Frontal cortex (tissue), 4 donors: ENCODE data around the gene PPP3CA. TPM values are rescaled to one million over a fixed set of nuclear protein-coding genes. Genes with fewer than 3 reads are reported as not detected.

ENCODE experiments used
- DNase-seq, 2 donors: peaks; one replicate each; pipeline ENCODE4 v3.0.0; 2012; ENCODE audit warnings: low spot score in 2 of 2
- FAIRE-seq: peaks from 2 replicates; lab custom pipeline; 2012; peaks lifted over from hg19 to GRCh38; lab: Jason Lieb, UNC
- total RNA-seq: library from RNA; depleted of rRNA; stranded (reverse); fragments of >200 nt; gene quantifications from one replicate; pipeline ENCODE4 v1.2.3, GENCODE V29; 2014
- donor health status: control.
- donor health status: control.
- donor health status: control.

PPP3CA gene
- total RNA-seq, 1 donor from 2014 or later, result 196 TPM

- DNase-seq (no peak), FAIRE-seq (no peak)
Measured at GRCh38 chr4:101334963-101335572, 12.3 kb downstream of the PPP3CA start.

- DNase-seq (no peak), FAIRE-seq (no peak)
Measured at GRCh38 chr4:101332424-101332823, 14.9 kb downstream of the PPP3CA start.

DNA sequence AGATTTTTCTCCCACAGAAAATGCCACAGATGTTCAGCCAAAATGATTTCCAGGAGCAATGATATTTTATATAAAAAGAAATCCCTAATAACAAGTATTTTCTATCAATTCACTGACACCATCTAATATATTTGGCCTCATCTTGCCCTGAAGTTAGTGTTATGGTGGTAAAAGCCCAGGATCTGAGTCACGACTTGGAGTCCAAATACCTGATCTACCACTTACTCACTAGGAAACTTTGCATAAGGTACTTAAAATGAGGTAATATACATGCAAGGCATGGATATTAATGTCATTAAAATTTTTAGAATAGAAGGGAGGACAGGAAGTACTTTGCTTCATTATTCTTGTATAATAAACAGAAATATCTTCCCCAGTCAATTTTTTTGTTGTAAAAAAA, 16.3 kb downstream of the PPP3CA start:
- FAIRE-seq, result no peak

DNA sequence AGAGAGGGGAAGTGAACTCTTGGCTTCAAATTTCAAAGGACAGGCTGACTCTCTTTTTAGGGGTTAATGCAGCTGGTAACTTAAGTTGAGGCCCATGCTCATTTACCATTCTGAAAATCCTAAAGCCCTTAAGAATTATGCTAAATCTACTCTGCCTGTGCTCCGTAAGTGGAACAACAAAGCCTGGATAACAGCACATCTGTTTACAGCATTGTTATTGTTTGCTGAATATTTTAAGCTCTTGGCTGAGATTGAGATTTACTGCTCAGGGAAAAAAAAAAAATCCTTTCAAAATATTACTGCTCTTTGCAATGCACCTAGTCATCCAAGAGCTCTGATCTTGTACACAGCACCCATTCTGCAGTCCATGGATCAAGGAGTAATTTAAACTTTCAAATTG, 17.7 kb downstream of the PPP3CA start:
- no peak for FAIRE-seq
- no peak for DNase-seq

More for the DNA sequence above, 16.3 kb downstream of the PPP3CA start:
- DNase-seq, result no peak

GRCh38 chr4:101328063-101328602, 19.2 kb downstream of the PPP3CA start:
- DNase-seq (no peak), FAIRE-seq (no peak)

DNA sequence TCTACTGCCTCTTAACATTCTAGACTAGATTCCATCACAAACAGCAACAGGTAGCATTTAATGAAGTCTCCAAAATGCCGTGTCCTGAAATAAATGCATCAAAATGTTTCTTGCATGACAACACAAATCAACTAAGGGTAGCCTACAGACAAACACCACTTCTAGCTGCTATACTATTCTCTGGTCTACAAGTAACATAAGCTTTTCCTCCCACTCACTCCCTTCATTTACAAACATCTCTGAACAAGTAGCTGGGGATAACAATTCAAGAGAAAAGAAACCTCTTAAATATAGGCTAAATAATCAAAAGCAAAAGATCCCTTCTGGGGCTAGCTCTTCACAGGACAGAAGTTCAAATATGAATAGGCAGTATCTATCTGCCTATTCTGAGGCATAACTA, 20.8 kb downstream of the PPP3CA start:
- FAIRE-seq, result no peak
- no peak for DNase-seq

DNA sequence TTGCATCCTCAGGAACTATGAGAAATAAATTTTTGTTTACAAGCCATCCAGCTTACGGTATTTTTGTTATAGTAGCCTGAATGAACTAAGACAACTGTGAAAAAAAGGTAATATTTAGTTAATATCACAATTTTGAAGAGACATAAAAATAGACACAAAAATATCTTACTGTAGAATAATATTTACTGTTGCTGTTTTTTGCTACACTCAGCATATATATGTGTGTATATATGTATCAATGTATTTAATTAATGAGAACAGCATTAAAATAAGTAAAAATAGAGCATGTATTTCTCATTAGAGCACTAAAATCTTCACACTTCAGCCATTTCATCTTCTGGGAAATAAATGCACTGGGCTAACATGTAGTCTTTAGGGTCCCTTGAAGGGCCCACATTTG, 24.6 kb downstream of the PPP3CA start:
- FAIRE-seq (no peak), DNase-seq (no peak)

DNA sequence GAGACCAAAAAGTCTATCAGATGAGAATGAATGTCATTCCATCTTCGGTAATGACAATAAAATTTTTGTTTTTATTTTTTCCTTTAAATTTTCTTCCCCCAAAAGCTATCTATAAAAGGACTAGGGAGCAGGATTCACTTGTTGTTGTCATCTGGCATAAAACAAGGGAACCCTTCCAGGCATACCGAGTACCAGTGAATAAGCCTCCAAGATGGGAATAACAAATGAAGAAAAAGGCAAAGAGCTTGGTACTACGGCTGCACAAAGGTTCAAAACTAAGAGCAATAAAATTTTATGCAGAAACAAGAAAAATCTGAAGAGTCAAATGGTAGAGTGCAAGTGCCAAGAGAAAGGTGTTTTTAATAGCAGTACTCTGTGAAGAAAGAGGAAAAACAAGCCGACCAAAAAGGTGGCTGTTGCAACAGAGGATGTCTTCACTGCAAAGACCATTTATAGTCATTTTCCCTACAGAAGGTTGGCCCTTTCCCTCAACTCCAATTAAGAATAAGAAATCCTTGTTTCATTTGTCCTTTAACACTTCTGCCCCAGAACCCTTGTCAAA, 25.8 kb downstream of the PPP3CA start:
- no peak for DNase-seq
- FAIRE-seq, result no peak

DNA sequence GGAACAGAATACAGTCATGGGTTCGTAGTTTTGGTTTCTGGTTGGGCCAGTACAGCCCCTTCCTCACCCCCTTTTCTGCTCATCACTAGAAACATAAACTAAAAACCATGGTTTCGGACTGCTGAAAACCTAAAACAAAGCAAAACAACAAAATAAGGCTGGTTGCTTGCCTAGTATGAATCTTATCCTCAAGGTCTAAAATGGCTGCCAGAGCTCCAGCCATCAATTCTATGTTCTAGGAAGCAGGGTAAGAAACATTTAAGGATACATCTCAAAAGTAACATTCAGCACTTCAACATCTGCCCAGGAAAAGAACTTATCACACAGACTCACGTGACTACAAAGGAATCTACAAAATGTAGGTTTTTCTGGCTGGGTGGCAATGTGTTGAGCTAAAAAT, 31.5 kb downstream of the PPP3CA start:
- no peak for FAIRE-seq
- DNase-seq, result no peak

DNA sequence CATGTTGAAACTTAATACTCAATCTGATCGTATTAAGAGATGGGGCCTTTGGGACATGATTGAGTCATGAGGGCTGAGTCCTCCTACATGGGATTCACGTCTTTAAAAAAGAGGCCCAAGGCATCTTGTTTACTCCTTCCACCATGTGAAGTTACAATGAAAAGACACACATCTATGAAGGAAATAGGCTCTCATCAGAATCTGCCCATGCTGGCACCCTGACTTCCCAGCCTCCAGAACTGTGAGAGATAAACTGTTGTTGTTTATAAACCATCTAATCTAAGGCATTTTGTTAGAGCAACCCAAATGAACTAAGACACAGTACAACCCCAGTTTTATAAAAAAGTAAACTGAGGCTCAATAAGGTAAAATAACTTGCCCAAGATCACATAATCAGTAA, 32.3 kb downstream of the PPP3CA start:
- FAIRE-seq, result no peak
- no peak for DNase-seq

DNA sequence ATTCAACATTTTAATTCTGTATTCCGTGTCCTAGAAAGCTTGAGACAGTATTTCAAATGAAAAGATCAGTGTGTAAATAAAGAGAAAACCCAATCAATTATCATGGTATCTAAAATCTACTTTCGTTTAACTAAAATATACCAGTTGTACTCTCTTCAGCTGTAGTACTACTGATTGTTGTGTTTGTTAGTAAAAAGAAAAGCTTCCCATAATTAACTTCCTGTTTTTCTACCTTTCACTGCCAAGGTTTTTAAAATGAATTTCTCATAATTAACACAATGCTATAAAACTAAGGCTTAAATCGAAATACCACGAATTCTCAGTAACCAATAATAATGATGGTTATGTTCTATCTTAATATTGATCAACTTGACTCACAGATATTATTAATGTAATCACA, 37.4 kb downstream of the PPP3CA start:
- FAIRE-seq (no peak), DNase-seq (no peak)

DNA sequence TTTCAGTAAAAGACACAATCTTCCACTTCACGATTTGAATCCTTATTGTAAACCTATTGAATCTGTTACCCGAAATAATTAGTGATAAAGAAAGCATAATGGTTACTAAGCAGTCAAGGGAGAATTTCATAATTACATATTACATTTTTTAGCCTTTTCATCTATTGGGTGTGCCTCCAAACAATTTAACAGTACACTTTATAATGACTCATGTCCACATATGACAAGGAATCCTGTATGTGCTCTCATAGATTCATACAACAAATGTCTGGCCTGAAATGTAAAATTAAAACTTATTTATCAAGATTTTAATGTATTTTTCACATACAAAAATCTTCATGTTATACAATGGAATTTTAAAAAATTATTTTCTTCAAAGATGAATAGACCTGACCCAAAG, 39.4 kb downstream of the PPP3CA start:
- FAIRE-seq, result peak; percentile 37
- DNase-seq, result no peak

DNA sequence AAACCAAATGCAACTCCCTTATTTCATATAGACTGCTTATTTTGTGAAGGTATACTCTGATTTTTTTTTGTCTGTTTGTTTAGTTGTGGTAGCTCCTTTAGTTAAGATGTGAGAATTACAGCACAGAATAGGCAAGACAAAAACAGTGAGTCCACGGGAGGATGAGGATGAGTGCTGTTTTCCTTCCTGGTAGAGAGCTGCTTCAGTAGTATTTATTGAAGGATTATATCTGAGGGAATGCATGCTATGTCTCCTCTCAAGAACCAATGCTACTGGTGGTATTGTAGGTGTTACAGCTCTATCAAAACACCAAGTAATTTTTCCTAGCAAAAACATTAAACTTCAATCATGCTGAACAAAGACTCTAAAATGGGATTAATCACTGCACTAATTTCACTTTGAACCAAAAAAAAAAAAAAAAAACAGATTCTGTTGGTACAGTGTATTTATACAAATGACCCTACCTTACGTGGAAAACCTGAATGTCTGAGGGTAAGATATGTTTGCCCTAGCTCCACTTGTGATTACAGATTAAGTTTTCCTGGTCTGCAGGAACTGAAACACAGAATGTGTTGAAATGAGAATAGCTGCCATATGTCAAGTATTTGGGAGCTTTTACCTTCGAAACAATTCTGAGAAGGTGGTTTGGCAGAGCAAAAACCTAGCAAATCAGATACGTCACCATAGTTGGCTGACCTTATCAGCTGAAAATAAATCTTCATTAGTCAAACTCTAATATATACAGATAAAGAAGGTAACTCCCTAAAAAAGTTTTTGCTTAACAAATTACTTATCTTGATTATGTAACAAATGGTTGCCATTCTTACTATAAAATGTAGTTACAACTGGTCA, 40.3 kb downstream of the PPP3CA start:
- DNase-seq (no peak), FAIRE-seq (no peak)

DNA sequence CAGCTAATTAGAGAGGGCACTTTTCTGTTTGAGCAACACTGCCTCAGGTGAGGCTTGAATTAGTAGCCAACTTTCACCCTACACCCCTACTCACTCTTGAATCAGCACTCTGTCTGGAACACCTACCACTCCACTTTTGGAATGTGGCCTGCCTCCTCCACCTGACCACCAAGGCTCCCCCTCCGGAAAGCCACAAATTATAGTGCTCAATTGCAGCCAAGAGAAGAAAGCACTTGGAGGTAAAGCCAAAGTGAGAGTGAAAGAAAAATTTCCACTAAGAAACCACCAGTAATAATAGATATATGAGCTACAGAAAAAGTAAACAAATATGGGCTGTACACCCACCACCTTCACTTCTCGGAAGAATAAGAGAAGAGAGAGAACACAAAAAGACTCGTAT, 41.1 kb downstream of the PPP3CA start:
- no peak for FAIRE-seq
- no peak for DNase-seq

GRCh38 chr4:101304916-101305315, 42.4 kb downstream of the PPP3CA start:
- DNase-seq (peak; percentile 15 to 23), FAIRE-seq (no peak)

GRCh38 chr4:101299899-101300540, 47.3 kb downstream of the PPP3CA start:
- FAIRE-seq (no peak), DNase-seq (no peak)

- FAIRE-seq (no peak), DNase-seq (no peak)
Measured at GRCh38 chr4:101299021-101299420, 48.3 kb downstream of the PPP3CA start.

- FAIRE-seq (no peak), DNase-seq (no peak)
Measured at GRCh38 chr4:101295691-101296090, 51.6 kb downstream of the PPP3CA start.

- DNase-seq (no peak), FAIRE-seq (no peak)
Measured at GRCh38 chr4:101294597-101294996, 52.7 kb downstream of the PPP3CA start.

GRCh38 chr4:101292901-101293300, 54.4 kb downstream of the PPP3CA start:
- no peak for FAIRE-seq
- DNase-seq, result no peak

DNA sequence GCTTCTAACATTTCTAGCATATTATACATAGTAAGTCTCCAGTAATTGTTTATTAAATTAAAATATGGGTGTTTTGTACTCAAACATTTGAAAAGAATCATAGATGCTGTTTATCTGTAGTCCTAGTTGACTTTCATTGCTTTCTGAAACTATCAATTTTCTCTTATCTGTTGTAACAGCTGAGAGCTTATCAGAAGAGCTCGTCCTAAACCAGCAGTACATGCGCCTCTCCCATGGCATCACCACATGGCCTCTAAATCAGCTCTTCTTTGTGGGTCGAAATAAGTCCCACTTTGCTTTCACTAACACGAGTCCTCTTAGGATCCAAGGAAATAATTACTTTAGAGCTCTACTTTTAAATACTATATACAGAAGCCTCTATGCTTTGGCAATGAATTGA, 55.1 kb downstream of the PPP3CA start:
- FAIRE-seq (no peak), DNase-seq (no peak)
